ENCODE measurements around the gene UBE2L5.

- TF ChIP-seq POLR2A (IDR thresholded peaks at IDR 0.05; ENCODE audit: low read length): no peak
- TF ChIP-seq GATA1 (IDR thresholded peaks at IDR 0.05; ENCODE audit: low read depth, low read length): no peak
These were observed 9.9 kb upstream of the UBE2L5 start for GRCh38 chr13:30412346-30412745.

Data from erythroblast (primary cell).